ENCODE measurements around the gene TPP2. TPM values are rescaled to one million over a fixed set of nuclear protein-coding genes. Genes with fewer than 3 reads are reported as not detected.

Gene TPP2
- total RNA-seq, 2 experiments from 2014 or later = 31.1 to 36.3 TPM

GRCh38 chr13:102651892-102652291 lies 55.1 kb downstream of the TPP2 start:
- CTCF ChIA-PET (ENCODE audit: unreplicated experiment) = no interaction called here
- no TSS peak for BruUV-seq (replicated peaks)

DNA sequence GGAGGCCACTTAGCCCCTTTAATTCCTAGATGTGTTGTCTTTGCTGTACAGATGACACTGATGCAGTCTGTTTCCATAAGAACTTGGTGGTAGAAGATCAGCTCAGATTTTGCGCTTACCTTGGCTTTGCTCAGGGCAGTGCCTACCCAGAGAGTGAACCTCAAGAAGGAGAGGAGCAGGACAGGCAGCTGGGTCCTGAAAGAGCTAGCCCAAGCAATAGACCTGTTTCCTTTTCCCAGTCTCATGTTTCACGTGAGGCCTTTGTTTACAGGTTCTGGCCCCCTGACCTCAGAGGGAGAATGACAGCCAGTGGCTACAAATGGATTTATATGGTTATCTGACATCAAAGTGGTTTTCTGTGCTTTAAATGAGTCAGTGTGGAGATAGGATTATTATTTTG lies 58.0 kb downstream of the TPP2 start:
- TF ChIP-seq EZH2phosphoT487 (IDR thresholded peaks at IDR 0.05; ENCODE audit: borderline replicate concordance, low read depth, low read length) (no peak), CTCF (conservative IDR thresholded peaks at IDR 0.05; ENCODE audit: low read length) (no peak)
- intact Hi-C loops (cut with micrococcal nuclease; ENCODE audit: unreplicated experiment) = no loop called here
- no peak for DNase-seq (ENCODE audit: low spot score)
- no peak overlapping the region for H3K4me2 ChIP-seq (ENCODE audit: low read length)
- no peak overlapping the region for H3K27ac ChIP-seq (ENCODE audit: low read depth, low read length, poor library complexity, severe bottlenecking)
- BruUV-seq (replicated peaks) = no TSS peak
- POLR2A ChIA-PET = no interaction called here
- H4K20me1 ChIP-seq (ENCODE audit: insufficient read depth, low read length) = no peaks in the 10 kb centered on the region
- H2AFZ ChIP-seq (ENCODE audit: low read length) = no peak overlapping the region
- no peaks in the 10 kb centered on the region for H3K9me2 ChIP-seq (ENCODE audit: insufficient read depth, low read length)
- H3K9me3 ChIP-seq (ENCODE audit: low read length) = no peaks in the 10 kb centered on the region
- H3K4me1 ChIP-seq (ENCODE audit: insufficient read depth, low read length, poor library complexity, severe bottlenecking) = no peaks in the 10 kb centered on the region
- CTCF ChIA-PET (ENCODE audit: unreplicated experiment) = no interaction called here
- H3K4me3 ChIP-seq (ENCODE audit: low read depth, low read length, poor library complexity, severe bottlenecking) = no peak overlapping the region
- no peaks in the 10 kb centered on the region for H3K79me2 ChIP-seq (ENCODE audit: insufficient read depth, low read depth, low read length)
- H3K36me3 ChIP-seq (ENCODE audit: insufficient read depth, low read length) = peaks cover 44% of the 10 kb centered on the region

More at GRCh38 chr13:102651892-102652291, 55.1 kb downstream of the TPP2 start:
- no peak for TF ChIP-seq EZH2phosphoT487 (IDR thresholded peaks at IDR 0.05; ENCODE audit: borderline replicate concordance, low read depth, low read length)
- no peak for TF ChIP-seq CTCF (conservative IDR thresholded peaks at IDR 0.05; ENCODE audit: low read length)
- H3K36me3 ChIP-seq (ENCODE audit: insufficient read depth, low read length) = peaks cover 45% of the 10 kb centered on the region
- no peaks in the 10 kb centered on the region for H3K4me1 ChIP-seq (ENCODE audit: insufficient read depth, low read length, poor library complexity, severe bottlenecking)
- H3K4me3 ChIP-seq (ENCODE audit: low read depth, low read length, poor library complexity, severe bottlenecking) = no peak overlapping the region
- H3K9me2 ChIP-seq (ENCODE audit: insufficient read depth, low read length) = no peaks in the 10 kb centered on the region
- POLR2A ChIA-PET = no interaction called here
- no peaks in the 10 kb centered on the region for H3K9me3 ChIP-seq (ENCODE audit: low read length)
- intact Hi-C loops (cut with micrococcal nuclease; ENCODE audit: unreplicated experiment) = no loop called here
- H2AFZ ChIP-seq (ENCODE audit: low read length) = no peak overlapping the region
- no peak for DNase-seq (ENCODE audit: low spot score)
- no peak overlapping the region for H3K27ac ChIP-seq (ENCODE audit: low read depth, low read length, poor library complexity, severe bottlenecking)
- no peaks in the 10 kb centered on the region for H3K79me2 ChIP-seq (ENCODE audit: insufficient read depth, low read depth, low read length)
- no peak overlapping the region for H3K4me2 ChIP-seq (ENCODE audit: low read length)
- H4K20me1 ChIP-seq (ENCODE audit: insufficient read depth, low read length) = no peaks in the 10 kb centered on the region

DNA sequence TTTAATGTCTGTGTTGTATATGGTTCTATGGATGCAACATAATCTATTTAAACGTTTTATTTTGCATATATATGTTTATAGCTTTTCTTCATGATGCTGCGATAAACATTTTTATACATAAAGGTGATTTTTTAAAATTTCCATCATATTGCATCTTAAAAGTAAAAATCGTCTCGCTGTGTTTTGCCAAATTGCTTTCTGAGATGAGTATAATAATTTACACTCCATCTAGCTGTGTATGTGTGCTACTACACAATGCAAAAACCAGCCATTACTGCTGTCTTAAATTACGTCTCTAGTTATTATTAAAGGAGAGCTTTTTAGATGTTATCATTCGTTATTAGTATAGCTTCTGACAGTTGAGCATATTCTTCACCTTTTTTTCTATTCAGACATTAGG lies 60.8 kb downstream of the TPP2 start:
- no peak overlapping the region for H2AFZ ChIP-seq (ENCODE audit: low read length)
- no TSS peak for BruUV-seq (replicated peaks)
- intact Hi-C loops (cut with micrococcal nuclease; ENCODE audit: unreplicated experiment) = no loop called here
- H3K27ac ChIP-seq (ENCODE audit: low read depth, low read length, poor library complexity, severe bottlenecking) = no peak overlapping the region
- no peak overlapping the region for H3K4me2 ChIP-seq (ENCODE audit: low read length)
- no peak for DNase-seq (ENCODE audit: low spot score)
- H3K79me2 ChIP-seq (ENCODE audit: insufficient read depth, low read depth, low read length) = no peaks in the 10 kb centered on the region
- ChIA-PET POLR2A (interaction anchor here (0.7 kb wide), 1 partner anchor 21 kb away, joined by 3 read pairs; no protein-coding TSS in a partner anchor), CTCF (ENCODE audit: unreplicated experiment) (no interaction called here)
- peaks cover 41% of the 10 kb centered on the region for H3K36me3 ChIP-seq (ENCODE audit: insufficient read depth, low read length)
- H4K20me1 ChIP-seq (ENCODE audit: insufficient read depth, low read length) = no peaks in the 10 kb centered on the region
- H3K9me3 ChIP-seq (ENCODE audit: low read length) = no peaks in the 10 kb centered on the region
- H3K9me2 ChIP-seq (ENCODE audit: insufficient read depth, low read length) = no peaks in the 10 kb centered on the region
- H3K4me3 ChIP-seq (ENCODE audit: low read depth, low read length, poor library complexity, severe bottlenecking) = no peak overlapping the region
- TF ChIP-seq EZH2phosphoT487 (IDR thresholded peaks at IDR 0.05; ENCODE audit: borderline replicate concordance, low read depth, low read length) = no peak
- TF ChIP-seq CTCF (conservative IDR thresholded peaks at IDR 0.05; ENCODE audit: low read length) = 0 out of 2 replicates have a peak, but pooled peaks have one; percentile 24
- no peaks in the 10 kb centered on the region for H3K4me1 ChIP-seq (ENCODE audit: insufficient read depth, low read length, poor library complexity, severe bottlenecking)
